HG02642 (cell line): ENCODE measurements around the gene PHF8.

Experiments
- ATAC-seq: cut with Tn5 transposase; IDR thresholded peaks from one replicate; pipeline ENCODE4 v1.9.1; 2021; ENCODE audit warnings: mild to moderate bottlenecking; ENCODE audit not compliant: unreplicated experiment, poor library complexity

The PHF8 gene

DNA sequence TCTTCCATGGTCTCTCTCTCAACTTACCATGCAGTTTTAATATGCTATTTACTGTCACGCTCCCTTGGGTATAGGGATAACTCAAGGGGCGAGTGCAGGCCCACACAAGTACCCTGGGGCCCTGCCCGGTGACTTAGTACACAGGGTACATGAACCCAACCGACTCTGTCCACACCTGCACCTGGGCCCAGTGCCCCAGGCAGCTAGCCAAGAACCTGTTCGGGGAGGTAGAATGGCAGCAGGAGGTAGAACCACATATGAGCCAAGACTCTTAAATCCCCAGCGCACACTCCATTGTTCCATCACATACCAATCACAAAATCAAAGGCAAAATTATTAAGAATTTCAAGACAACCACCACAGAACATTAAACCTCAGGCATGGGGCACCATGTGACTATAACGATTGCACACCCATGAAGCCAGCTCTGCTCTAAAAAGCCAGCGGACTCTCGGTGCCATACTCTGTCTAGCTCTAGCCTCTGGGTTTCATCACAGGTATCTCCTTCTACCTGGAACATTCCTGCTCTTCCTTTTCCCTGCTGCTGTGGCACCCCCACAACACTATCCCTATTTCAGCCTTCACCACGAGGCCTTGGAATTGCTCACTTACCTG lies 14.6 kb downstream of the PHF8 start:
- ATAC-seq = no peak

DNA sequence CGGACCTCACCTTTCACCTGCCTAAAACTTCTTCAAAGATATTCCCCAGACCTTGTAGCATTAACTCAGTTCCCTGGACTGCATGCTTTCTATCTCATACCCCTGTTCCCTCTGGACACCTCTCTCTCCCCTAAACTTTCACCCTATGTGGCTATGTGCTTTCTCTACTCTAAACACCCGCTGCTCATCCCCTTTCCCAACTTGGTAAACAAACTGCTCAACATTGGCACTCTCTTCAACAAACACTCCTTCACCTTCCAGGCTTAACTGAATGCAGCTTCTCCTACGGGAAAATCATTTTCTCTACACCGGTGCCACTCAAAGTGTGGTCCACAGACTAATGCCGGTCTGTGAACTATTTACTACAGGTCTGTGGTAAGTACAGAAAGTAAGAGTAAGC lies 19.9 kb downstream of the PHF8 start:
- no peak for ATAC-seq

DNA sequence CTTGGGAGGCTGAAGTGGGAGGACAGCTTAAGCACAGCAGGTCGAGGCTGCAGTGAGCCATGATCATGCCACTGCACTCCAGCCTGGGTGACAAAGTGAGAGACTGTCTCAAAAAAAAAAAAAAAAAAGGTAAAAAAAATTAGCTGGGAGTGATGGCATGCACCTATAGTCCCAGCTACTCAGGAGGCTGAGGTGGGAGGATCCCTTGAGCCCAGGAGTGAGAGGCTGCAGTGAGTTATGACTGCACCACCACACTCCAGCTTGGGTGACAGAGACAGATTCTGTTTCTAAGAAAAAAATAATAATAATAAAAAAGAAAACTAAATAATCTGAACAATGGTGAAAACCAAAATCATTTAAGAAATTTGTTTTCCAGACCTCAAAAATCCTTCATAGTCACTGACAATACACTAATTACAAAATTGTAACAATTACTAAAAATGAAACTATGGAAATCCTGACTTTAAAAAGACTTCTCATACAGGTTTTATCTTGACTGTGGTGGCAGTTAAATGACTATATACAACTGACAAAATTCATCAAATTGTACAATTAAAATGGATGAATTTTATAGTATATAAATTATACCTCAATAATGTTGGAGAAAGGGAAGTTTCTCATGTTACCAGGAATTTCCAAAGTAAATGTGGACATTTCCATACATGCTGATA lies 31.3 kb downstream of the PHF8 start:
- ATAC-seq = no peak

DNA sequence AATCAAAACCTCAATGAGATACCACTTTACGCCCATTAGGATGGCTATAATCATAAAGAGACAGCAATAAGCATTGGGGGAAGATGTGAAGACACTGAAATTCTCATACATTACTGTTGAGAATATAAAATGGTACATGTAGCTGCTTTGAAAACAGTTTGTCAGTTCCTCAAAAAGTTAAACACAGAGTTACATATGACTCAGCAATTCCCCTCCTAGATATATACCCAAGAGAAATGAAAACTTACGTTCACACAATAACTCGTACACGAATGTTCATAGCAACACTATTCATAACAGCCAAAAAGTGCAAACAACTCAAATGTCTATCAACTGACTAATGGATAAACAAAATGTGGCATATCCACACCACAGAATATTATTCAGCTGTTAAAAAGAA lies 36.6 kb downstream of the PHF8 start:
- no peak for ATAC-seq

DNA sequence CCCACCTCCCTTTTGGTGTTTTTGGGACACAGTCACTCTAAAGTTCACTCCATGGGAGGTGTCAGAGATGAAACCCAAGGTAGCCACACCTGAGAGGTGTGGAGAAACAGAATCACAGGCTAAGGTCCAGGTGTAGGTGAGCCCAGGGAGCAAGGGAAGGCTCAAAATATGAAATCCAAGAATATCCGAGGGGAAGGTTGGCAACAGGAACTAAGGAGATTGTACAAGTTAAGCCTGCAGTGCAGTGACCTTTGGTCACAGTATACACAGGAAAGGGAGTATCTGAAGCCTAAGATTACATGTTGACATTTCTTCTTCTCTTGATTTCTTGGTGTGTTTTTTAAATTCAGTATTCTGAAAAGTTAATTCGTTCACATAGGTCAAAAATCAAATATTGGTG lies 46.5 kb downstream of the PHF8 start:
- ATAC-seq = no peak

DNA sequence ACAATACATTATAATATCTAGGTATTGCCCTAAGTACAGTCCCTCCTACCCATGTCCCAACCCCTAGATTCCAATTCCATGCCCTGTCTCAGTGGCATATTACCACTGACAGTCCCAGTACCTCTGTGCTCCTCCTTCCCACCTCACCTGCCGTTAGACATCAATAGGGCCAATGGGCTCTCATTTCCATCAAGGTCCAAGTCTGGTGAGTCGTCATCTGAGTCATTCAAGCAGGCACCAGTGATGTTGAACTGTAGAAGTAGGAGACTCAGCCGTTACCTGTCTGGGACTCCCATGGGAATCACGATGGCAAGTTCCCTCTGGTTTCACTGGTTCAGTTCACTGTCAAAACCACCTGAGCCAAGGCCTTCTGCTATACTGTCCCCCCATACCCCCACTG lies 51.7 kb downstream of the PHF8 start:
- no peak for ATAC-seq

DNA sequence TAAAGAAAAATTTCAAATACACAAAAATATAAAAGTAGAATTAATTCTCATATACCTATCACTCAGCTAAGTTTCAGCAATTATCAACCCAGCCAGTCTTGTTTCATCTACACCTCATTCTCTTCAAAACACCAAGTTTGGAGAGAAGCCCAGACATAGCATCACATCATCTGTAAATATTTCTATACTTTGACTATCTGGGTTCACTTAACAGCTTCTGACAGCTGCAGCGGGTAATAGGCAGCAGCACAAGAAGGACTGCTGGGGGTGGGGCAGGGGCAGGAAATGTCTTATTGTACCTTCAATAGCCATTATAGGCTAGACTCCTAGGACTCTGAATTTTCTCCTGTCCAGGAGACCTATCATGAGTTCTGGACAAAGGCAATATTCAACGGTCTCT lies 54.1 kb downstream of the PHF8 start:
- no peak for ATAC-seq

DNA sequence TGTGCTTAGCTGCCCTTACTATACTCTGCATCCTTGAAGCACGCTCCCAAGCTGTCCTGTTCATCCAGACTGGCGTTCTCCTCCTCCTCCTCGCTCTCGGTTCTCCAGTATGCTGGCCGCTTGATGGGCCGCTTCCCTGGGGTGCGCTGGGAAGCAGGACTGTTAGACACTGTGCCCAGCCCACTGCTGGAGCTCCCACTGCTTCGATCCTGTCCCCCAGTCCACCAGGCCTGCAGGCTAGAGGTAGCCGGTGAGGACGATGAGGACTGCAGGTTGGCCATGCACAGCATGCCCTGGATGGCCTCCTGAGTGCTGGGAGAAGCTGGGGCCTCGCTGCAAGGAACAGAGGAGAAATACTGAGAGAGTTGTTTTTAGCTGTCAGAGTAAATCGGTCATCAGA lies 59.4 kb downstream of the PHF8 start:
- no peak for ATAC-seq

DNA sequence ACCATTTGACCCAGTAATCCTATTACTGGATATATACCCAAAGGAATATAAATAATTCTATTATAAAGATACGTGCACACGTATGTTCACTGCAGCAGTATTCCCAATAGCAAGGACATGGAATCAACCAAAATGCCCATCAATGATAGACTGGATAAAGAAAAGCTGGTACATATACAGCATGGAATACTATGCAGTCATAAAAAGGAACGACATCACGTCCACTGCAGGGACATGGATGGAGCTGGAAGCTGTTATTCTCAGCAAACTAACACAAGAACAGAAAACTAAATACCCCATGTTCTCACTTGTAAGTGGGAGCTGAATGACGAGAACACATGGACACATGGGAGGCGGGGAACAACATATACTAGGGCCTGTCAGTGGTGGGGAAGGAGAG lies 69.7 kb downstream of the PHF8 start:
- no peak for ATAC-seq

DNA sequence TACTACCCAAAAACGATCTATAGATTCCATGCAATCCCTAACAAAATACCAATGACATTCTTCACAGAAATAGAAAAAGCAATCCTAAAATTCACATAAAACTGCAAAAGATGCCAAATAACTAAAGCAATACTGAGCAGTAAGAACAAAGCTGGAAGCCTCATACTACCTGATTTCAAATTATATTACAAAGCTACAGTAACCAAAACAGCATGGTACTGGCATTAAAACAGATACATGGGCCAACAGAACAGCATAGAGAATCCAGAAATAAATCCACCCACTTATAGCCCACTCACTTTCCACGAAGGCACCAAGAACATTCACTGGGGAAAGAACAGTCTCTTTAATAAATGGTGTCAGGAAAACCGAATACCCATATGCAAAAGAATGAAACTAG lies 74.7 kb downstream of the PHF8 start:
- no peak for ATAC-seq

DNA sequence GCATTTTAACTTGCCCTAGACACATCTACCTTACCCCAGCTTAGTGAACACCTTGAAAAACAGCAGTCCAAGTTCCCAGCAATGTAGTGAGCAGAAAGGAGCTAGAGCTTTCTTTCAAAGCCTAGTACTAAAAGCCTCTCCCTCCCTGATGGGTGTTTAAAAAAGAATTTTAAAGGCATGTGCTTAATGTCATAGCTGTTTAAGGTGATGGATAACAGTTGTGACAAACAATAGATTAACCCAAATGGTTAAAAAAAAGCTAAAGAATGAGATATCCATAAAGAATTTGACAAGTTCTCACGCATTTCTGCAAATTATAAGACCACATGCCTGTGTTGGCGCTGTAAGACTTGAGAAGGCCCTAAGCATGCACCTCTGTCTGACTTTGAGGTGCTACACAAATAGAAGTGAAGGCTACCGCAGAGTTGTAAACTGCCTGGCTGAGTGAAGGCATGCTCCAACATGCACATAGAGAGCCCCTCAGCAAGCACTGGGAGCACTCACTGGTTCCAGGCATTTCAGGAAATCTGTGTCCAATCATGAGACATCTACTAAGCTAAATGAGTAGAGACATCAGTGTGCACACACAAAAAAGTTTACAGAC lies 94.0 kb downstream of the PHF8 start:
- ATAC-seq = no peak

DNA sequence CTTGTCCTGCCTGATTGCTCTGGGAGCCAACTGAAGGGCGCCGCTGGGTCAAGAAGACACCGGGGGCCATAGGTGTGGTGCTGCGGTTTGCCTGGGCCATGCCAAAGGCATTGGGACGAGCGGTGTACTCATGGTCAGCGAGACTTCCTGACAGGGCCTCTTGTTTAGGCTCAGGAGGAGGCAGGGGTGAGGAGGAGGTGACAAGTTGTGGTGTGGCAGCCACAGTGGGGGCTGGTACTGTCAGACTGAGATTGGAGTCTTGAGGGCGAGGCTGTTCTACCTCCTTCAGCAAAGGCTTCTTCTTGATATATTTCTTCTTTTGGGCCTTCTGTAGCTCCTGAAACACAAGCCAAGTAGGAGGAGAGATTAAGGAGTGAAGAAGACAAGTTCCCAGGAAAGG lies 104.1 kb downstream of the PHF8 start:
- ATAC-seq = no peak

DNA sequence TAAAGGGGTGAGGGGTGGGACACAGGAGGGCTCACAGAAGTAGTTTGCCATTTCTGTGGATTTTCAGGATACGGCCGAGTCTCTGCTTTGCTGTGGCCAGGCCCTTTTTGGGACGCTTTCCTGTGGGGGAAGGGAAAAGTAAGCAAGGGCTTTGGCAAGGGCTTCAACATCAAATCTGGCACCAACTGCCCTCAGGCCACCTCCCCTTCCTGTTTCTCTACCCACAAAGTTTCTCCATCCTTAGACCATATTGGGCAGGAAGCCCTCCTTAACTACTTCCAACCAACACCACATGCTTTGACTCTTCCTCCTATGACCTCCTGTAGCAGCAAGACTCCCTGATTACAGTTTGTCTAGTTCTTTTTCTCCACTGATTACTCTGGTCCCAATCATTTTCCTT lies 105.1 kb downstream of the PHF8 start:
- no peak for ATAC-seq

DNA sequence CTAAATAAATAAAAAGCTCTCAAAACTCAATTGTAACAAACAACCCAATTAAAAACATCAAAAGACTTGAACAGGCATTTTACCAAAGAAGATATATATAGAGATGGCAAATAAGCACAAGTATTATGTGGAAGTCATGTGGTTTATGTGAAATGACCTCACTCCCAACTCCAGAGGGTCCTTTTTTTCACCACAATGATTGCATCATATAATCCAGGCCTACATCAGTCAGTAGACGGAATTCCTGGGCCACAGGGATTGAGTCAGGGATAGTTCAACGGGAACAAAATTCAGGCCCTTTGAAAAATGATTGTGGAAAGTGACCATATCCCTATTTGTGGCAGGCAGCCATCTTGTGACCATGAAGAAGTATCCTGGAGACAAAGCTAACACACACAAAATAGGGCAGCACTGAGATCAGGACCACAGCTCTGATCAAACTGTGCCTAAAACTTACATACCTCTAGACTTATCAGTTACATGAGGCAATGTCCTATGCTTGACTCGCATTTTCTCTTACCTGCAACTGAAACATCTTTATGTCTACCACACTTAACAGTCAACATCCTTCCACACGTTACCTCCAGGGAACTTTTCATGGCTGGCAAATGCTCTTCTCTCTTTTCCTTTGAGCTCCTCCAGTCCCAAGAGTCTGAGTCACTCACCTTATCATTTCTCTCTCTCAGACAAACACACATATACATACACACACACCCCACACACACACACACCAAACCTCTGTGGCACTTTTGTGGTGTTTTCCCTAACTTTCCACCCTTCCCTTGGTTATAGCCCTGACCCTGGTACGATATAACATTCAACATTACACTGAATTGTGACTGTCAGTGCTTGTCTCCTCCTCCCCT lies 113.5 kb downstream of the PHF8 start:
- ATAC-seq = no peak

DNA sequence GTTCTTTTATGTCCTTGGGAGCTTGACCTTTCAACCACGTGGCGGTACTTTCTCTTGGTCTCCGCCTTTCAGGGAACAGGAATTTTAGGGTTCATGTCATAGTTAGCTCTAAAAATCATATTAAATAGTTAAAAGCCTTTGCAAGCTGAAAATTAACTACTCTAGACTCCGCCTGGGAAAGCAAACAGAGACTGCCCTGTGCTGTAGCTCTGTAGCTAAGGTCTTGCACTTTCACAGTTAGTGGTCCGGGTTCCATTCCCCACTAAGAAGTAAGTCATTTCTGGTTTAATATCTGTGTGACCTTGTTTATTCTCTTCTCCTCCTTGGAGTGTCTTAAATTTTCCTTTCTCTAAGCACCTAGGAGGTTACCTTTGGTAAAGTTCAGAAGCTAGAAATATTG lies 118.2 kb downstream of the PHF8 start:
- ATAC-seq = no peak

DNA sequence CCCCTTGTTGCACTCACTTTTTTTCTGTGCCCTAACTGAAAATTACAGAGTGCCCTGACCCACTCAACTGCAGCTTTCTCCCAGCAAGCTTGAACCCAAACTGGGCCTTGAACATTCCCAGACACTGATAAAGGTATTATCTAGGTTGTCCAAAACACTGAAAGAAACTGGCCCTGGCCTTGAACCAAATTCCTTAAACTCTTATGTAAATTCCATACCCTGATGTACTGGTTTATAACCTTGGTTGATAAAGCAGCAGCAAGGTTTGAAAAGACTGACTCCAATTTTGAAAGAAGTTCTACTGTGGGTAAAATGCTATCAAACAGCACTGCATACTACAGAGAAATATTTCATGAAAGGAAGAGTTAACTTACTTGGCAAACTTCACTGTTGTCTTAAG lies 125.6 kb downstream of the PHF8 start:
- no peak for ATAC-seq

DNA sequence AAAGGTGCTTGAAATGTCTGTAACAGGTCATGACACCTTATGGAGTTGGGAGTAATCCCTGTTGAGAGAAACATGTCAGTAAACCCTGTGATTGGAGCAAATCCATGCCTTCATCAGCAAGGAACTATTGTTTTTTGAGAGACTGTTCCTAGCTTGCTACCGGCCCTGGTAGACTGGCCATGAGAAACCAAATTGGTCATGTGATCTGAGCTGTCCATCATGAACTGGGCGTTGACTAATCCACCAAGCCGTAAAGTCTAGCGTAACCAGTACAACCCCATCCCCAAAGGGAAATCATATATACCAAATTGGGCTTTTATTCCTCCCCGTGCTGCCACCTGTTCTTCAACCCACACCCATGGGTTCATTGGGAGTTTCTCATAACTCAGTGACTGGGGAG lies 143.7 kb downstream of the PHF8 start:
- no peak for ATAC-seq

DNA sequence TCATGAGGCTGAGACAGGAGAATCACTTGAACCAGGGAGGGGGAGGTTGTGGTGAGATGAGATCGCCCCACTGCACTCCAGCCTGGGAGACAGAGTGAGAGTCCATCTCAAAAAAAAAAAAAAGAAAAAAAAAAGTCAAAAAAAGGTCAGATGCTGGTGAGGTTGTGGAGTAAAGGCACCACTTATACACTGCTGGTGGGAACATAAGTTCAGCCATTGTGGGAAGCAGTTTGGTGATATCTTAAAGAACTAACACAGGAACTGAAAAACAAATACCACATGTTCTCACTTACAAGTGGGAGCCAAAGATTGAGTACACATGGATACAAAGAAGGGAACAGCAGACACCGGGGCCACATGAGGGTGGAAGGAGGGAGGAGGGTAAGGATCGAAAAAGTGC lies 149.0 kb downstream of the PHF8 start:
- ATAC-seq = no peak
